GM18907 (cell line): ENCODE data around the gene CKAP5.

ENCODE experiments used
- ATAC-seq: cut with Tn5 transposase; IDR thresholded peaks from one replicate; pipeline ENCODE4 v1.9.1; 2021; ENCODE audit warnings: mild to moderate bottlenecking, moderate library complexity; ENCODE audit not compliant: unreplicated experiment

Gene CKAP5

GRCh38 chr11:46845740-46846509, at the start of gene CKAP5:
Gene CKAP5, minus strand, starts transcription at chr11:46846280. Its CDS starts 25,049 bp downstream, at chr11:46821231.
- ATAC-seq = peak; percentile 94

GRCh38 chr11:46895821-46896220, 49.7 kb upstream of the CKAP5 start:
- ATAC-seq = no peak

GRCh38 chr11:46894961-46895360, 48.9 kb upstream of the CKAP5 start:
- no peak for ATAC-seq

- no peak for ATAC-seq
Measured at GRCh38 chr11:46894506-46894905, 48.4 kb upstream of the CKAP5 start.

- ATAC-seq = no peak
Measured at GRCh38 chr11:46892838-46893237, 46.8 kb upstream of the CKAP5 start.

GRCh38 chr11:46892109-46892508, 46.0 kb upstream of the CKAP5 start:
- no peak for ATAC-seq

- ATAC-seq = no peak
Measured at GRCh38 chr11:46890665-46891064, 44.6 kb upstream of the CKAP5 start.

- ATAC-seq = peak; percentile 70
Measured at GRCh38 chr11:46889689-46890475, 43.8 kb upstream of the CKAP5 start.

- no peak for ATAC-seq
Measured at GRCh38 chr11:46889251-46889650, 43.2 kb upstream of the CKAP5 start.

GRCh38 chr11:46888636-46889035, 42.6 kb upstream of the CKAP5 start:
- no peak for ATAC-seq

- ATAC-seq = no peak
Measured at GRCh38 chr11:46886211-46886610, 40.1 kb upstream of the CKAP5 start.

- no peak for ATAC-seq
Measured at GRCh38 chr11:46879056-46879585, 33.0 kb upstream of the CKAP5 start.

GRCh38 chr11:46877580-46877979, 31.5 kb upstream of the CKAP5 start:
- ATAC-seq = no peak

- no peak for ATAC-seq
Measured at GRCh38 chr11:46876471-46876870, 30.4 kb upstream of the CKAP5 start.

GRCh38 chr11:46874586-46874985, 28.5 kb upstream of the CKAP5 start:
- ATAC-seq = no peak

- ATAC-seq = no peak
Measured at GRCh38 chr11:46868912-46869311, 22.8 kb upstream of the CKAP5 start.

- ATAC-seq = no peak
Measured at GRCh38 chr11:46865340-46865739, 19.3 kb upstream of the CKAP5 start.

- no peak for ATAC-seq
Measured at GRCh38 chr11:46860218-46860617, 14.1 kb upstream of the CKAP5 start.

GRCh38 chr11:46858920-46859546, 13.0 kb upstream of the CKAP5 start:
- no peak for ATAC-seq

- ATAC-seq = no peak
Measured at GRCh38 chr11:46857666-46858065, 11.6 kb upstream of the CKAP5 start.

- no peak for ATAC-seq
Measured at GRCh38 chr11:46856605-46857343, 10.7 kb upstream of the CKAP5 start.
